ENCODE results near the gene VPS8. TPM values are rescaled to one million over a fixed set of nuclear protein-coding genes. Genes with fewer than 3 reads are reported as not detected.

VPS8 gene
- total RNA-seq, 1 donor from 2014 or later = 169 TPM

- DNase-seq = no peak
Measured at GRCh38 chr3:185058796-185059195, 246.8 kb downstream of the VPS8 start.

- no peak for DNase-seq
Measured at GRCh38 chr3:185059766-185060165, 247.8 kb downstream of the VPS8 start.

GRCh38 chr3:185060655-185061054, 248.7 kb downstream of the VPS8 start:
- no peak for DNase-seq

- DNase-seq = no peak
Measured at GRCh38 chr3:185062191-185062590, 250.2 kb downstream of the VPS8 start.

GRCh38 chr3:185063431-185063830, 251.5 kb downstream of the VPS8 start:
- no peak for DNase-seq

- DNase-seq = no peak
Measured at GRCh38 chr3:185065059-185065458, 253.1 kb downstream of the VPS8 start.

- DNase-seq = no peak
Measured at GRCh38 chr3:185066251-185066650, 254.3 kb downstream of the VPS8 start.

- no peak for DNase-seq
Measured at GRCh38 chr3:185067173-185067572, 255.2 kb downstream of the VPS8 start.

- DNase-seq = no peak
Measured at GRCh38 chr3:185069037-185070030, 257.4 kb downstream of the VPS8 start.

GRCh38 chr3:185070491-185071286, 258.7 kb downstream of the VPS8 start:
- DNase-seq = peak; percentile 23

GRCh38 chr3:185071287-185071800, 259.4 kb downstream of the VPS8 start:
- no peak for DNase-seq

- no peak for DNase-seq
Measured at GRCh38 chr3:185075547-185075946, 263.6 kb downstream of the VPS8 start.

- no peak for DNase-seq
Measured at GRCh38 chr3:185076219-185076618, 264.3 kb downstream of the VPS8 start.

GRCh38 chr3:185079625-185080024, 267.7 kb downstream of the VPS8 start:
- no peak for DNase-seq

GRCh38 chr3:185081521-185081920, 269.6 kb downstream of the VPS8 start:
- no peak for DNase-seq

GRCh38 chr3:185082149-185082548, 270.2 kb downstream of the VPS8 start:
- DNase-seq = no peak

- no peak for DNase-seq
Measured at GRCh38 chr3:185082829-185083228, 270.9 kb downstream of the VPS8 start.

GRCh38 chr3:185084402-185084801, 272.4 kb downstream of the VPS8 start:
- DNase-seq = no peak

GRCh38 chr3:185084901-185085300, 272.9 kb downstream of the VPS8 start:
- DNase-seq = no peak

GRCh38 chr3:185087419-185087818, 275.5 kb downstream of the VPS8 start:
- DNase-seq = no peak

GRCh38 chr3:185089343-185089742, 277.4 kb downstream of the VPS8 start:
- no peak for DNase-seq

GRCh38 chr3:185089751-185090150, 277.8 kb downstream of the VPS8 start:
- DNase-seq = no peak

- DNase-seq = no peak
Measured at GRCh38 chr3:185090811-185091210, 278.8 kb downstream of the VPS8 start.
